HG03066 (cell line): ENCODE data around the gene UBA52.
A peak's percentile ranks its signal among the peaks of the same experiment; 100 is the strongest.
"Not testable (repeated sequence)": the region's sequence is repeated elsewhere in the genome, so short reads cannot be mapped to it uniquely, and the experiment has no call there.

ENCODE experiments used
- ATAC-seq: cut with Tn5 transposase; IDR thresholded peaks from one replicate; pipeline ENCODE4 v1.9.1; 2021; ENCODE audit warnings: low read depth; ENCODE audit not compliant: unreplicated experiment

Gene UBA52

GRCh38 chr19:18571564-18572344 lies at the start of gene UBA52:
Gene UBA52, plus strand, starts transcription at chr19:18571857. Its CDS starts 1,444 bp downstream, at chr19:18573301.
- peak; percentile 86 for ATAC-seq

GRCh38 chr19:18522124-18522861 lies 49.4 kb upstream of the UBA52 start:
- peak; percentile 88 for ATAC-seq

- ATAC-seq, result not testable (repeated sequence)
Measured at GRCh38 chr19:18522862-18523440, 48.7 kb upstream of the UBA52 start.

- ATAC-seq, result no peak
Measured at GRCh38 chr19:18523841-18524240, 47.8 kb upstream of the UBA52 start.

GRCh38 chr19:18526316-18526715 lies 45.3 kb upstream of the UBA52 start:
- no peak for ATAC-seq

- ATAC-seq, result no peak
Measured at GRCh38 chr19:18529782-18530181, 41.9 kb upstream of the UBA52 start.

- ATAC-seq, result no peak
Measured at GRCh38 chr19:18531485-18531884, 40.2 kb upstream of the UBA52 start.

GRCh38 chr19:18532168-18532890 lies 39.3 kb upstream of the UBA52 start:
- no peak for ATAC-seq

GRCh38 chr19:18533058-18533457 lies 38.6 kb upstream of the UBA52 start:
- ATAC-seq, result no peak

GRCh38 chr19:18536475-18536874 lies 35.2 kb upstream of the UBA52 start:
- no peak for ATAC-seq

- no peak for ATAC-seq
Measured at GRCh38 chr19:18537431-18537830, 34.2 kb upstream of the UBA52 start.

- ATAC-seq, result no peak
Measured at GRCh38 chr19:18538115-18538514, 33.5 kb upstream of the UBA52 start.

GRCh38 chr19:18539372-18539771 lies 32.3 kb upstream of the UBA52 start:
- ATAC-seq, result no peak

GRCh38 chr19:18540200-18540599 lies 31.5 kb upstream of the UBA52 start:
- ATAC-seq, result not testable (repeated sequence)

- ATAC-seq, result no peak
Measured at GRCh38 chr19:18541258-18541991, 30.2 kb upstream of the UBA52 start.

GRCh38 chr19:18541992-18542940 lies 29.4 kb upstream of the UBA52 start:
- ATAC-seq, result no peak

- ATAC-seq, result peak; percentile 78
Measured at GRCh38 chr19:18542941-18543813, 28.5 kb upstream of the UBA52 start, which contains the start of gene FKBP8. Gene FKBP8, minus strand, starts transcription at chr19:18543573. Its CDS starts 1,603 bp downstream, at chr19:18541970.
